ENCODE measurements around the gene LRP1-AS.

DNA sequence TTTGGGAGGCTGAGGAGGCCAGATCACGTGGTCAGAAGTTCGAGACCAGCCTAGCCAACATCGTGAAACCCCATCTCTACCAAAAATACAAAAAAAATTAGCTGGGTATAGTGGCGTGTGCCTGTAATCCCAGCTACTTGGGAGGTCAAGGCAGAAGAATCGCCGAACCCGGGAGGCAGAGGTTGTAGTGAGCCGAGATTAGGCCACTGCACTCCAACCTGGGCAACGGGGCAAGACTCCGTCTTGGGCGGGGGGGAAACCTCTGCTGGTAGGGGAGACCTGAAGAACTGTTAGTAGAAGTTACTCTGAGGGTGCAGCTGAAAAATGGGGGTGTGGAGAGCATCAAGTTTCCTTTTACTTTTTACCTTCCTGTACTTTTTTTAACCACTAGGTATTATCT, 21.4 kb downstream of the LRP1-AS start:
- no peak for TF ChIP-seq POLR2AphosphoS5 (IDR thresholded peaks at IDR 0.05)
- TF ChIP-seq, protein P1, sequence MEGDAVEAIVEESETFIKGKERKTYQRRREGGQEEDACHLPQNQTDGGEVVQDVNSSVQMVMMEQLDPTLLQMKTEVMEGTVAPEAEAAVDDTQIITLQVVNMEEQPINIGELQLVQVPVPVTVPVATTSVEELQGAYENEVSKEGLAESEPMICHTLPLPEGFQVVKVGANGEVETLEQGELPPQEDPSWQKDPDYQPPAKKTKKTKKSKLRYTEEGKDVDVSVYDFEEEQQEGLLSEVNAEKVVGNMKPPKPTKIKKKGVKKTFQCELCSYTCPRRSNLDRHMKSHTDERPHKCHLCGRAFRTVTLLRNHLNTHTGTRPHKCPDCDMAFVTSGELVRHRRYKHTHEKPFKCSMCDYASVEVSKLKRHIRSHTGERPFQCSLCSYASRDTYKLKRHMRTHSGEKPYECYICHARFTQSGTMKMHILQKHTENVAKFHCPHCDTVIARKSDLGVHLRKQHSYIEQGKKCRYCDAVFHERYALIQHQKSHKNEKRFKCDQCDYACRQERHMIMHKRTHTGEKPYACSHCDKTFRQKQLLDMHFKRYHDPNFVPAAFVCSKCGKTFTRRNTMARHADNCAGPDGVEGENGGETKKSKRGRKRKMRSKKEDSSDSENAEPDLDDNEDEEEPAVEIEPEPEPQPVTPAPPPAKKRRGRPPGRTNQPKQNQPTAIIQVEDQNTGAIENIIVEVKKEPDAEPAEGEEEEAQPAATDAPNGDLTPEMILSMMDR (IDR thresholded peaks at IDR 0.05) = no peak

Measured in sigmoid colon (tissue), 4 donors.